Measurements from ENCODE around the gene AMBP.
"Not testable (repeated sequence)": the region's sequence is repeated elsewhere in the genome, so short reads cannot be mapped to it uniquely, and the experiment has no call there.

AMBP gene

DNA sequence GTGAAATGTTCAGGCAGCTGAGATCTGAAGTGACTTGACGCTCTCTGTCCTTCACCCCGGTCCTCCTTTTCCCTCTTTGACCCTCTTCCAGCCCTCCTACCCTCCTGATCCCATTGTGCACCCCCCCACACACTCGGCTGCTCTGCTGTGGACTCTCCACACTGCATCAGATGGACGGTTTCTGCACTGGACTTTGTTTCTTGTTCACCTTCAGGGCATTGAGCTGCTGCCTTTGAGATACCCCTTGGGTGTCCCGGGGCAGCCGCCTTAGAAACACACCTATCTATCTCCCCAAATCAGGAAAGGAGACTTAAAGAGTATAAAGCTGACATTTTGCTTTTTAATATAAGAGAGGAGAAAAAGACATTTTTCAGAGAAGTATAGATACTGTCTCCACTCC lies 27.5 kb downstream of the AMBP start:
- CTCF ChIA-PET: interaction anchor here (1.4 kb wide), 1 partner anchor 104 kb away, joined by 3 read pairs; no protein-coding TSS in a partner anchor
- H3K36me3 Mint-ChIP-seq: no peaks in the 10 kb centered on the region
- H3K4me1 Mint-ChIP-seq: no peaks in the 10 kb centered on the region
- DNase-seq: no peak
- no peak overlapping the region for H3K27ac Mint-ChIP-seq
- no peaks in the 10 kb centered on the region for H3K27me3 Mint-ChIP-seq
- no peak overlapping the region for H3K4me3 Mint-ChIP-seq
- no peaks in the 10 kb centered on the region for H3K9me3 Mint-ChIP-seq

DNA sequence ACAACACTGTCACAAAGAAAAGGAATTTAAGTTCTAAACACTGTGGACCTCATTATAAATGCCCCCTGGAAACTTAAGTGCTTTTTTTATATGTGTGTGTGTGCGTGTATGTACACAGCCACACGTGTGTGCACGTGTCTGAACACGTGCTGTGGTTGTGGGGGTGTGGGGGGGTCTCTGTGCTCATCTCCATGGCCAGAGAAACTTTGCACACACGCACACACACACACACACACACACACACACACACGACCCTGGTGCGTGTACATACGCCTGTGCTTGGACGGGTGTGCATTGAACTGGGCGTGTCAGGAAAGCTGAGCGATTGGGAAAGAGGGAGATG lies 27.9 kb downstream of the AMBP start:
- Mint-ChIP-seq H3K4me3 (no peak overlapping the region), H3K9me3 (no peaks in the 10 kb centered on the region), H3K27me3 (no peaks in the 10 kb centered on the region), H3K36me3 (no peaks in the 10 kb centered on the region), H3K27ac (no peak overlapping the region), H3K4me1 (no peaks in the 10 kb centered on the region)
- DNase-seq: no peak
- CTCF ChIA-PET: interaction anchor here (1.4 kb wide), 1 partner anchor 104 kb away, joined by 3 read pairs; no protein-coding TSS in a partner anchor

DNA sequence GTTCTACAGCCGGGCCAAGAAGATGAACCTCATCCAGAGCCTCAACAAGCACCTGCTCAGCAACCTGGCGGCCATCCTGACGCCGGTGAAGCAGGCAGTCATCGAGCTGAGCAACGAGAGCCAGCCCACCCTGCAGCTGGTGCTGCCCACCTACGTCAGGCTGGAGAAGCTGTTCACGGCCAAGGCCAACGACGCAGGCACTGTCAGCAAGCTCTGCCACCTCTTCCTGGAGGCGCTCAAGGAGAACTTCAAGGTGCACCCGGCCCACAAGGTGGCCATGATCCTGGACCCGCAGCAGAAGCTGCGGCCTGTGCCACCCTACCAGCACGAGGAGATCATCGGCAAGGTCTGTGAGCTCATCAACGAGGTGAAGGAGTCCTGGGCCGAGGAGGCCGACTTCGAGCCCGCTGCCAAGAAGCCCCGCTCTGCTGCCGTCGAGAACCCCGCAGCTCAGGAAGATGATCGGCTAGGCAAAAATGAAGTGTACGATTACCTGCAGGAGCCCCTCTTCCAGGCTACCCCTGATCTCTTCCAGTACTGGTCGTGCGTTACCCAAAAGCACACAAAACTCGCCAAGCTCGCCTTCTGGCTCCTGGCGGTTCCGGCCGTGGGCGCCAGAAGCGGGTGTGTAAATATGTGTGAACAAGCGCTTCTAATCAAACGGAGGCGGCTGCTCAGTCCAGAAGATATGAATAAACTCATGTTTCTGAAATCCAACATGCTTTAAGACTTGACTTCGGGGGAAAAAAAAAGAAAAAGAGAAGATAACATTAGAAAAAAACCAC lies 28.5 kb downstream of the AMBP start:
- H3K36me3 Mint-ChIP-seq: no peaks in the 10 kb centered on the region

DNA sequence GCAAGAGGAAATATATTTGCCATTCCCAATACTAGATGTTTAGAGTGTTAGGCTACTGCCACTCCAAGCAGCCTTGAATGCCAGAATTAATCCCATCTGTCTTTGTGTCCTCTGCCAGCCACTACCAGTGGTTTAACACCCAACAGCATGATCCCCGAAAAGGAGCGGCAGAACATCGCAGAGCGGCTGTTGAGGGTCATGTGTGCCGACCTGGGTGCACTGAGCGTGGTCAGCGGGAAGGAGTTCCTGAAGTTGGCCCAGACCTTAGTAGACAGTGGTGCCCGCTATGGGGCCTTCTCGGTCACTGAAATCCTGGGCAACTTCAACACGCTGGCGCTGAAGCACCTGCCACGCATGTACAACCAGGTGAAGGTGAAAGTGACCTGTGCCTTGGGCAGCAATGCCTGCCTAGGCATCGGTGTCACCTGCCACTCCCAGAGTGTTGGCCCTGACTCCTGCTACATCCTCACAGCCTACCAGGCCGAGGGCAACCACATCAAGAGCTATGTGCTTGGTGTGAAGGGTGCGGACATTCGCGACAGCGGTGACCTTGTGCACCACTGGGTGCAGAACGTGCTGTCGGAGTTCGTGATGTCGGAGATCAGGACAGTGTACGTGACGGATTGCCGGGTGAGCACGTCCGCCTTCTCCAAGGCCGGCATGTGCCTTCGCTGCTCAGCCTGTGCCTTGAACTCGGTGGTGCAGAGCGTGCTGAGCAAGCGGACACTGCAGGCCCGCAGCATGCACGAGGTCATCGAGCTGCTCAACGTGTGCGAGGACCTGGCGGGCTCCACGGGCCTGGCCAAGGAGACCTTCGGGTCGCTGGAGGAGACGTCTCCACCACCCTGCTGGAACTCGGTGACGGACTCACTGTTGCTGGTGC lies 29.3 kb downstream of the AMBP start:
- Mint-ChIP-seq H3K36me3 (no peaks in the 10 kb centered on the region), H3K27ac (no peak overlapping the region), H3K27me3 (no peaks in the 10 kb centered on the region), H3K4me3 (no peak overlapping the region), H3K4me1 (no peaks in the 10 kb centered on the region), H3K9me3 (no peaks in the 10 kb centered on the region)
- CTCF ChIA-PET: no interaction called here
- no peak for DNase-seq

More for the DNA sequence above, 28.5 kb downstream of the AMBP start:
- no peaks in the 10 kb centered on the region for H3K27me3 Mint-ChIP-seq
- H3K4me1 Mint-ChIP-seq: no peaks in the 10 kb centered on the region
- CTCF ChIA-PET: interaction anchor here (1.4 kb wide), 1 partner anchor 105 kb away, joined by 3 read pairs; no protein-coding TSS in a partner anchor
- no peak overlapping the region for H3K27ac Mint-ChIP-seq
- no peak overlapping the region for H3K4me3 Mint-ChIP-seq
- H3K9me3 Mint-ChIP-seq: no peaks in the 10 kb centered on the region
- no peak for DNase-seq

DNA sequence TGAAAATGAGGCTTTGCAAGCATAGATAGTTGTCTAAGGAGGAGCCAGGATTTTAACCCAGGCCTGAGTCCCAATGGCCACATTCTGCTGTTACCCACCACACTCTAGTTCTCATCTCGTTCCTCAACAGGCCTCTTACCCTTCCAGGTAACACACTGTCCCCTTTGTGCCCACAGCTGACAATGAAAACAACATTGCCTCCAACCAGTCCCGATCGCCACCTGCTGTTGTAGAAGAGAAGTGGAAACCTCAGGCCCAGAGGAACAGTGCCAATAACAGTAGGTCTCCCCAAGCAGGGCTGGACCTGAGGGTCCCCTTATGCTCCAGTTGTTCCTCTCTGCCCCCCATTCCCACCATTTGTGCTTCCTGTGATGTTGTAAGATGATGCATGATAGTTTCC lies 30.4 kb downstream of the AMBP start:
- no peak for DNase-seq
- CTCF ChIA-PET: interaction anchor here (1.0 to 1.3 kb wide), 2 partner anchors 14 to 85 kb away, joined by 3 to 5 read pairs; no protein-coding TSS in a partner anchor
- H3K27me3 Mint-ChIP-seq: no peaks in the 10 kb centered on the region
- H3K4me1 Mint-ChIP-seq: no peaks in the 10 kb centered on the region
- no peaks in the 10 kb centered on the region for H3K36me3 Mint-ChIP-seq
- H3K9me3 Mint-ChIP-seq: no peaks in the 10 kb centered on the region
- no peak overlapping the region for H3K27ac Mint-ChIP-seq
- no peak overlapping the region for H3K4me3 Mint-ChIP-seq

DNA sequence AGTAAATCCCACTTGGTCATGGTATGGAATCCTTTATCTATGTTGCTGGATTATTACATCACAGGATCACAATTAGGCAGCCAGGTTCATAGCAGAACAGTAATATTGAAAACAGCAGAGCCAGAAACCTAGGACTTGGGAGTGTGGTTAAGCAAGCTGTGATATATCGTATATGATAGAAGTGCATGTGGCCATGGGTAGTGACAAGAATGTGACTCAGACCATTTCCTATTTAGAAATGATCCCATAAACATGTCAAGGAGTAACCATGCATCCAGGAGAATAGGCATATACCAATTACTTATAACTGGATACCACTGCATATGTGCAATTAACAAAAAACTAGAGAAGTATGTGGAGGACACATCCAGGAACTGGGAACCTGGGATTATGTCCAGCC lies 31.2 kb downstream of the AMBP start:
- CTCF ChIA-PET: interaction anchor here (1.0 to 1.3 kb wide), 2 partner anchors 13 to 84 kb away, joined by 3 to 5 read pairs; no protein-coding TSS in a partner anchor

DNA sequence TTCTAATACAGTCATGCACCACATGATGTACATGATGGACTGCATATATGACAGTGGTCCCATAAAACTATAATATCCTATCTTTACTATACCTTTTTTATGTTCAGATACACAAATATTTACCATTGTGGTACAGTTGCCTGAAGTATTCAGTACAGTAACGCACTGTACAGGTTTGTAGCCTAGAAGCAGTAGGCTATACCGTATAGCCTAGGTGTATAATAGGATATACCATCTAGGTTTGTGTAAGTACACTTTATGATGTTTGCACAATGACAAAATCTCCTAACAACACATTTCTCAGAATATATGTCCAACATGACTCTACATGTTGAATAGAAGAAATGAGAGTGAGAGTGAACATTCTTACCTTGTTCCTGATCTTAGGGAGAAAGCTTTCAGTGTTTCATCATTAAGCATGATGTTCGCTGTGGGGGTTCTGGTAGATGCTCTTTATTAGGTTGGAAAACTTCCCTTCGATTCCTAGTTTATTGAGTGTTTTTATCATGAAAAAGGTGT lies 31.8 kb downstream of the AMBP start:
- no peak for DNase-seq
- no peaks in the 10 kb centered on the region for H3K36me3 Mint-ChIP-seq

More for the DNA sequence above, 31.2 kb downstream of the AMBP start:
- DNase-seq: no peak
- H3K9me3 Mint-ChIP-seq: no peaks in the 10 kb centered on the region
- no peaks in the 10 kb centered on the region for H3K36me3 Mint-ChIP-seq
- no peak overlapping the region for H3K4me3 Mint-ChIP-seq
- no peak overlapping the region for H3K27ac Mint-ChIP-seq
- no peaks in the 10 kb centered on the region for H3K27me3 Mint-ChIP-seq
- H3K4me1 Mint-ChIP-seq: no peaks in the 10 kb centered on the region

DNA sequence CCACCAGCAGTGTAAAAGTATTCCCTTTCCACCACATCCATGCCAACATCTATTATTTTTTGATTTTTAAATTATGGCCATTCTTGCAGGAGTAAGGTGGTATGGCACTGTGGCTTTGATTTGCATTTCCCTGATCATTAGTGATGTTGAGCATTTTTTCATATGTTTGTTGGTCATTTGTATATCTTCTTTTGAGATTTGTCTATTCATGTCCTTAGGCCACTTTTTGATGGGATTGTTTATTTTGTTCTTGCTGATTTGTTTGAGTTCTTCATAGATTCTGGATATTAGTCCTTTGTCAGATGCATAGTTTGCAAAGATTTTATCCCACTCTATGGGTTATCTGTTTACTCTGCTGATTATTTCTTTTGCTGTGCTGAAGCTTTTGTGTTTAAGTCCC lies 34.4 kb downstream of the AMBP start:
- H3K4me3 Mint-ChIP-seq, H3K9me3 Mint-ChIP-seq, H3K4me1 Mint-ChIP-seq, DNase-seq, H3K27ac Mint-ChIP-seq, CTCF ChIA-PET, H3K36me3 Mint-ChIP-seq, H3K27me3 Mint-ChIP-seq: not testable (repeated sequence)

More for the DNA sequence above, 31.8 kb downstream of the AMBP start:
- no peak overlapping the region for H3K4me3 Mint-ChIP-seq
- CTCF ChIA-PET: no interaction called here
- no peaks in the 10 kb centered on the region for H3K27me3 Mint-ChIP-seq
- no peak overlapping the region for H3K27ac Mint-ChIP-seq
- no peaks in the 10 kb centered on the region for H3K9me3 Mint-ChIP-seq
- H3K4me1 Mint-ChIP-seq: no peaks in the 10 kb centered on the region

DNA sequence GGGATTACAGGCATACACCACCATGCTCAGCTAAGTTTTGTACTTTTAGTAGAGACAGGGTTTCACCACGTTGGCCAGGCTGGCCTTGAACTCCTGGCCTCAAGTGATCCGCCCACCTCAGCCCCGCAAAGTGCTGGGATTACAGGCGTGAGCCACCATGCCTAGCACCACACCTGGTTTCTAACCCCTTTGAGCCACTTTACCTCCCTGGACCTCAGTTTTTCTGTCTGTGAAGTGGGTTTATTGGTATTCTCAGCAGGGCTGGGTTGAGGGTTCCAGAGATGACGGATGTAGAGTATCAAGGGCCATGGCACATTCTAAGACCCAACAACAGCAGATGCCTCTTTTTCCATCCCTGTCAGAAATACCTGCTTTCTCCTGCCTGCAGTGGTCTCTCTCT lies 38.6 kb downstream of the AMBP start:
- Mint-ChIP-seq H3K4me3 (no peak overlapping the region), H3K27me3 (no peaks in the 10 kb centered on the region)

DNA sequence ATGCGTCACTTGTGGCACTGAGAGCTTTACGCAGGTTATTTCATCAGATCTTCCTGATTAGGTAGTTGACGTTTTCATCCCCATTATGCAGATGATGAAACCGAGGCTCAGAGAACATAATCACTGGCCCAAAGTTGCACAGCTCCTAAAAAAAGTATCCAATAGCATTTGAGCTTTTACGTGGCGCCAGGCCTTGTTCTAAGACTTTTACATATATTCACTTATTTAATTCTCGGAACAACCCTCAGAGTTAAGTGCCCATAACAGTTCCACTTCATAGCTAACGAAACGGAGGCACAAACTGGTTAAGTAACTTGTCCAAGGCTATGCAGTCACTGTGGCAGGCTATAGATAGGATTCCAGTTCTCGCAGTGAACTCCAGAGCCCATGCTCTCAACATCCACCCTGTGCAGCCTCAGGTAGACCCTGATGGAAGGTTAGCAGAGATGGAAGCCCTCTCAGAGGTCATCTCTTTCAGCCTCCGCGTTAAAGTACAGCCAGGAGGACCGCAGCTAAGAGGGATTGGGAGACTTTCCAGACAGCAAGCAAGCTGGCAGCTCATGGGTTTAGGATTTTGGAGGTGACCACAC lies 39.3 kb downstream of the AMBP start:
- CTCF ChIA-PET: no interaction called here
- H3K36me3 Mint-ChIP-seq: no peaks in the 10 kb centered on the region
- H3K4me1 Mint-ChIP-seq: no peaks in the 10 kb centered on the region
- H3K9me3 Mint-ChIP-seq: no peaks in the 10 kb centered on the region
- no peak for DNase-seq
- H3K27ac Mint-ChIP-seq: no peak overlapping the region
- no peaks in the 10 kb centered on the region for H3K27me3 Mint-ChIP-seq
- no peak overlapping the region for H3K4me3 Mint-ChIP-seq

More for the DNA sequence above, 38.6 kb downstream of the AMBP start:
- Mint-ChIP-seq H3K9me3 (no peaks in the 10 kb centered on the region), H3K27ac (no peak overlapping the region), H3K4me1 (no peaks in the 10 kb centered on the region), H3K36me3 (no peaks in the 10 kb centered on the region)
- no peak for DNase-seq
- CTCF ChIA-PET: no interaction called here

DNA sequence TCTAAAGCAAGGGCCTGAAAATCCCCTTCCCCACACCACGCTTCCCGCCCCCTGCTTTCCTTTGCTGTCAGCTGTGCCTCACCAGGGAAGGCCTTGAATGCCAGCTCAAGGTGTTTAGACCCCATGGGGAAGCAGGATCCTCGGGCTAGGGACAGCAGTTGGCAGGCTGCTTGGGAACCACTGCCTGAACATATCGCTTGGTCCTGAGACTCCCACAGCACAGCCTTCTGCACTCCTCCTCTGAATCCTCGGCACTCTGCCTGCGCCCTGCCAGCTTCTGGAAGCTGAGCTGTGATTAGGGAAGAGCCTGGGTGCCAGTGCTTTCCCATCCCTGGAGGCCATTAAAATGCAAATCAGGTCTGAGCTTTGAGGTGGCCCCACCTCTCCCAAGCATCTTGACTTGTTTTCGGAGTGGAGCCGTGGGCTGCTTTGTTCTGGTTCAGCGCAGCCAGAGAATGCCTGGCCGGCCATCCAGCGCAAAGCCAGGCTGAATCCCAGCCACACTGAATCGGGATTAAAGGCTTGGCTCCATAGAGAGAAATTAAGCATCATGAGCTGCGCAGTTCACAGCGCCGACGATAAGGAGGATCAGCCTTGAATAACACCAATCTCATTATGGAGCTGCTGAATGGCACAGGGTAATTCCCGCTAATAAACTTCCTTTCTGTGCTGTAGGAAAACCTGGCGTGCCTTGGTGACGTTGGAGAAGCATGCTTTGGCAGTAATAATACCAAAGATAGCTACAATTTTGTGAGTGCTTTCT lies 40.0 kb downstream of the AMBP start:
- DNase-seq: peak; percentile 18
- Mint-ChIP-seq H3K27ac (no peak overlapping the region), H3K27me3 (no peaks in the 10 kb centered on the region), H3K4me3 (no peak overlapping the region), H3K4me1 (no peaks in the 10 kb centered on the region), H3K36me3 (no peaks in the 10 kb centered on the region), H3K9me3 (no peaks in the 10 kb centered on the region)
- CTCF ChIA-PET: no interaction called here

DNA sequence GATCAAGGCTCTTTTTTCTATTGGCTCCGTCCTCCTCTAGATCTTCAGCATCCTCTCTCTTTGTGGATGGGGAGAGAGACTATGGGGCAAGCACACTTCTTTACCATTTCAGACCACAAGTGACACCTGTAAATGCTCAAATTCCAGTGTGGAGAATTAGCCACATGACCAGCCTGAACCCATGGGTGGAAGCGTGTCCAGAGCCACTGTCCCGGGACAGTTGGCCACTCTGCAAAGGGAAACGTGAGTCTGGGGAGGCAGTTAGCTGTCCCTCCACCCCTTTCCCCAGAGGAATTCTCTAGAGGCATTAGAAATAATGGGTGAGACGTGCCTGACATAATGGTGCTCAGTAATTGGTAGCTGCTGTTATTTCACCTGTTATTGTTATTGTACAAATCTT lies 40.9 kb downstream of the AMBP start:
- Mint-ChIP-seq H3K4me3 (no peak overlapping the region), H3K27ac (no peak overlapping the region), H3K4me1 (no peaks in the 10 kb centered on the region), H3K36me3 (no peaks in the 10 kb centered on the region), H3K9me3 (no peaks in the 10 kb centered on the region), H3K27me3 (no peaks in the 10 kb centered on the region)
- DNase-seq: peak; percentile 3
- CTCF ChIA-PET: interaction anchor here (1.1 kb wide), 1 partner anchor 230 kb away, joined by 3 read pairs; no protein-coding TSS in a partner anchor

DNA sequence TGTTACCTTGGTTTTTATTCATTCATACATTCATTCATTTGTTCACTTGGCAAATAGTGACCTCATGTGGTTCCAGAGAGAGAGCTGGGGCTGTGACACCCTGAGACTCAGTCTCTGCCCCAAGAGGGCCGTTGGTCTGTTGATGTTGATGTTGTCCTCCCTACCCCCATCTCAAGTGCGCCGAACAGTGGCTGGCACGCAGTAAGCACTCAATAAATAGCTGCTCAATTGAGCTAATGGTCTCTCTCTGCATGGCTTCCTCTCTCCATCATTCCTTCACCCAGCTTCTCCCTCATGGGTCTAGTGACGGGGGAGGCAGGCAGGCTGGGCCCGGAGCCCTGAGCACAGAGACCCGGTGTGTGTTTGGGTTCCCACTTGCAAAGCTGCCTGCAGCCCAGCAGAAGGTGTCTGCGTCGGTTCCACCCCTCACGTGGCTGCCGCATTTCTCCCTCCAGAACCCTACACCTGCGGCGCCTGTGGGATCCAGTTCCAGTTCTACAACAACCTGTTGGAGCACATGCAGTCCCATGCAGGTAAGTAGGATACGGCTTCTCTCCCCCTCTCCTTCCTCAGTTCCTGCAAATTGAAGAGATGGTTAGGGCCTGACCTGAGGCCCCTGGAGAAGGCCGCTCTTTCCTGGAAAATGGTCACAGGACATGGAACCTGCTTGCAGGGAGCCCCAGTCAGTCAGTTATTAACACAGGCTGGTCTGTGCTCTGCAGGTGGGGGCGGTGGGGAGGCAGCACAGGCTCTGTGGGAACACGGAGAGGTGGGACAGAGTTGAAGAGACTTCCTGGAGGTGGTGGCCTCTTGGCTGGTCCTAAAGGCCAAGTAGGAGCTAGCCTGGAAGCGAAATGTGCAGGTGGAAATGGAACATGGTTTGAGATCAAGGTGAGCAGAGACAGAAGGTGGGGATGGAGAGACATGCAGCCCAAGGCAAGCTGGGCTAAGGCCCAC lies 42.0 kb downstream of the AMBP start:
- no peak overlapping the region for H3K27ac Mint-ChIP-seq
- H3K27me3 Mint-ChIP-seq: no peaks in the 10 kb centered on the region
- CTCF ChIA-PET: interaction anchor here (1.1 kb wide), 1 partner anchor 229 kb away, joined by 3 read pairs; no protein-coding TSS in a partner anchor
- H3K9me3 Mint-ChIP-seq: no peaks in the 10 kb centered on the region
- no peak overlapping the region for H3K4me3 Mint-ChIP-seq
- no peaks in the 10 kb centered on the region for H3K36me3 Mint-ChIP-seq
- H3K4me1 Mint-ChIP-seq: no peaks in the 10 kb centered on the region
- peak; percentile 16 for DNase-seq

Data from activated naive CD4-positive, alpha-beta T cell treated with anti-CD3 and anti-CD28 coated beads, Interleukin-2, amount 10 ng/mL, durations not matched to agents 7 days and 5 days (primary cell).